ENCODE measurements around the gene GJB3.

DNA sequence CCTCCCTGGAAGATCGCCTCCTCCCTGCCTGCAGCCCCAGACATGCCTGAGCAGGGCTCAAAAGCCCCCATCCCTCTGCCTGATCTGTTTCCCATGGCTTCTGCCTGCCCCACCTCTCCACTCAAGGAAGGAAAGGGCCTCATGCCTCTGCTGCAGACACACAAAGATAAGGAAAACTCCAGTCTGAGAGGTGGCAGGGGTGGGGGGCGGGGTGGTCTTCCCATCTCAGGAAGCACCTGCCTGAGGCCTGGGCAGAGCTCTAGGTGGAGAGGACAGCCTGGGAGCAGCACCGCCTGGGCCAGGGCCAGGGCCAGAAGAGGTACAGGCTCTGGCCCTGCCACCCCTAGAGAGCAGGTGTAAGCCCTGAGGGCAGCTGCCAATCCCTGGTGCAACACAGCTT, 4.1 kb upstream of the GJB3 start:
- no peak for TF ChIP-seq CTCF (IDR thresholded peaks at IDR 0.05)
- no peak for TF ChIP-seq POLR2A (IDR thresholded peaks at IDR 0.05)

Data from heart left ventricle (tissue), 13 donors.